Lung (tissue), 10 donors: ENCODE data around the gene FCGR1A. TPM values are rescaled to one million over a fixed set of nuclear protein-coding genes. Genes with fewer than 3 reads are reported as not detected.
"Not testable (repeated sequence)": the region's sequence is repeated elsewhere in the genome, so short reads cannot be mapped to it uniquely, and the experiment has no call there.

Experiments
- ATAC-seq: fragments of 200-7000 bp; cut with Tn5 transposase; one replicate; pipeline ENCODE4 v1.9.1; 2020; ENCODE audit warnings: moderate number of reproducible peaks; ENCODE audit not compliant: insufficient read depth, low FRiP score
- DNase-seq, 3 donors: peaks; one replicate each; pipeline ENCODE4 v3.0.0-alpha.2; 2013 to 2017
- H3K27ac ChIP-seq, 2 donors: one replicate each; pipeline ENCODE4 v1.5.1; 2013; ENCODE audit warnings: mild to moderate bottlenecking in 2 of 2, moderate library complexity in 2 of 2, control low read depth in 1 of 2, inconsistent platforms in 1 of 2, low read depth in 1 of 2, low read length in 1 of 2
- H3K27me3 ChIP-seq, 3 donors: one replicate each; pipeline ENCODE4 v1.5.1; 2013; ENCODE audit warnings: low read length in 2 of 3; ENCODE audit not compliant: control insufficient read depth in 3 of 3, insufficient read depth in 3 of 3
- H3K36me3 ChIP-seq, 4 donors: one replicate each; pipeline ENCODE4 v1.5.1; 2013; ENCODE audit warnings: low read length in 4 of 4, mild to moderate bottlenecking in 1 of 4, moderate library complexity in 1 of 4; ENCODE audit not compliant: control insufficient read depth in 4 of 4, insufficient read depth in 4 of 4
- H3K4me1 ChIP-seq, 5 donors: one replicate each; pipeline ENCODE4 v1.5.1; 2013; ENCODE audit warnings: low read length in 5 of 5, mild to moderate bottlenecking in 2 of 5, moderate library complexity in 1 of 5; ENCODE audit not compliant: control insufficient read depth in 5 of 5, insufficient read depth in 5 of 5
- H3K4me3 ChIP-seq: one replicate; pipeline ENCODE4 v1.5.1; 2013; ENCODE audit warnings: mild to moderate bottlenecking, control low read depth, moderate library complexity
- H3K9ac ChIP-seq, 2 donors: one replicate each; pipeline ENCODE4 v1.5.1; 2013; ENCODE audit warnings: low read length in 2 of 2, control low read depth in 1 of 2; ENCODE audit not compliant: insufficient read depth in 1 of 2
- H3K9me3 ChIP-seq, 4 donors: one replicate each; pipeline ENCODE4 v1.5.1; 2013; ENCODE audit warnings: low read length in 3 of 4, mild to moderate bottlenecking in 1 of 4, moderate library complexity in 1 of 4; ENCODE audit not compliant: control insufficient read depth in 4 of 4, insufficient read depth in 3 of 4
- WGBS, 2 donors: extraction: QIAGEN DNeasy Blood & Tissue Kit; methylation state at CpG; one replicate each; pipeline ENCODE4 v1.1.7; 2013; 5-methylcytosine and 5-hydroxymethylcytosine counted together
- polyA plus RNA-seq, 2 donors: library from polyadenylated mRNA; stranded (reverse); fragments of 200-250 nt; gene quantifications; one replicate each; pipeline ENCODE4 v1.2.1, GENCODE V29; 2013
- total RNA-seq, 2 donors: library from RNA; depleted of rRNA in 1 of 2; stranded (reverse); fragments of >200 nt in 1 of 2; gene quantifications; one replicate each; pipeline ENCODE4 v1.2.1, GENCODE V29; 2014 to 2021
- donor health status: Bipolar disorder and iron deficiency.
- donor health status: healthy.
- donor health status: DM: yes; HTN: yes; CAD: no.

The FCGR1A gene
- total and polyA plus RNA-seq, 4 donors: 11.5 to 94.4 (median 51.9) TPM

DNA sequence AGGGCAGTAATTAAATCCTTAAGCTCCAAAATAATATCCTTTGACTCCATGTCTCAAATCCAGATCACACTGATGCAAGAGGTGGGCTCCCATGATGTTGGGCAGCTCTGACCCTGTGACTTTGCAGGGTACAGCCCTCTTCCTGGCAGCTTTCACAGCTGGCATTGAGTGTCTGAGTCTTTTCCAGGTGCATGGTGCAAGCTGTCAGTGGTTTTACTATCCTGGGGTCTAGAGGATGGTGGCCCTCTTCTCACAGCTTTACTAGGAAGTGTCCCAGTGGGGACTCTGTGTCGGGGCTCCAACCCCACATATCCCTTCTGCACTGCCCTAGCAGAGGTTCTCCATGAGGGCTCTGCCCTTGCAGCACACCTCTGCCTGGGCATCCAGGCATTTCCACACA lies 16.3 kb upstream of the FCGR1A start:
- 75% methylated on average over 1 of the region's 1 CpG; no CpG with 5 or more reads in 1 of the 2 donors for WGBS, 2 donors
- not testable (repeated sequence) for H3K27me3 ChIP-seq, H3K4me1 ChIP-seq, H3K27ac ChIP-seq, ATAC-seq, H3K36me3 ChIP-seq, H3K4me3 ChIP-seq, DNase-seq, H3K9me3 ChIP-seq, H3K9ac ChIP-seq

- not testable (repeated sequence) for H3K4me3 ChIP-seq, H3K36me3 ChIP-seq, H3K9me3 ChIP-seq, ATAC-seq, H3K9ac ChIP-seq, H3K4me1 ChIP-seq, H3K27me3 ChIP-seq, DNase-seq, H3K27ac ChIP-seq
- no CpG with 5 or more reads among the region's 1 CpG for WGBS, 2 donors
Measured at GRCh38 chr1:149769216-149769615, 13.3 kb upstream of the FCGR1A start.

GRCh38 chr1:149770661-149771060 lies 11.8 kb upstream of the FCGR1A start:
- H3K4me3 ChIP-seq, ATAC-seq, H3K4me1 ChIP-seq, H3K9me3 ChIP-seq, H3K36me3 ChIP-seq, H3K27me3 ChIP-seq, DNase-seq, H3K9ac ChIP-seq, H3K27ac ChIP-seq: not testable (repeated sequence)
- WGBS, 2 donors: 38 to 64% methylated on average over 3 to 4 of the region's 4 CpGs

- 31 to 50% methylated on average over 1 of the region's 4 CpGs for WGBS, 2 donors
- not testable (repeated sequence) for H3K36me3 ChIP-seq, H3K27me3 ChIP-seq, H3K9ac ChIP-seq, DNase-seq, H3K9me3 ChIP-seq, H3K4me3 ChIP-seq, ATAC-seq, H3K4me1 ChIP-seq, H3K27ac ChIP-seq
Measured at GRCh38 chr1:149771653-149772425, 10.7 kb upstream of the FCGR1A start.

GRCh38 chr1:149775510-149776147 lies 6.9 kb upstream of the FCGR1A start:
- not testable (repeated sequence) for H3K27ac ChIP-seq, H3K9ac ChIP-seq, H3K4me3 ChIP-seq, H3K4me1 ChIP-seq, H3K9me3 ChIP-seq, H3K27me3 ChIP-seq, H3K36me3 ChIP-seq, ATAC-seq
- 17 to 28% methylated on average over 1 of the region's 3 CpGs for WGBS, 2 donors
- DNase-seq: peak in 2 of 3 donors; percentile 5

DNA sequence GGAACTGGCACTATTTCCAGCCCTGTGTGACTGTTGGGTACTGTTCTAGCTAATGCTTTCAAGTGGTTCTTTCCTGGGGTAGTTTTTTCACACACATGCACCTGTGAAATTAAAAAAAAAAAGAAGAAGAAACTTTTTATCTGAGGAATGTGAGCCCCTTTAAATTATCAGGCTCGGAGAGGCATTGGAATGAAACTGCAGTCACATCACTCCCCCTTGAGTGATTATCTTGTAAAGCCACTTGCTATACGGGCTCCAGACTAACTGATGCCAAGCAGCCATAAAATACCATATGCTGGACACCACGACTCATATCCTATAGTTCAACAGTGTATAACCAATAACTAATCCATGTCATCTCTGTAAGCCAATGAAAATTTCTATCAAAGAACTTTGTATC lies 5.4 kb upstream of the FCGR1A start:
- H3K4me1 ChIP-seq, H3K36me3 ChIP-seq, H3K27ac ChIP-seq, H3K9me3 ChIP-seq, DNase-seq, H3K27me3 ChIP-seq, H3K4me3 ChIP-seq, ATAC-seq, H3K9ac ChIP-seq: not testable (repeated sequence)
- 12 to 22% methylated on average over 1 of the region's 3 CpGs for WGBS, 2 donors

GRCh38 chr1:149778313-149778712 lies 4.2 kb upstream of the FCGR1A start:
- not testable (repeated sequence) for H3K9ac ChIP-seq, ATAC-seq, H3K36me3 ChIP-seq, DNase-seq, H3K4me3 ChIP-seq, H3K27me3 ChIP-seq, H3K27ac ChIP-seq, H3K9me3 ChIP-seq, H3K4me1 ChIP-seq
- 88 to 90% methylated on average over 1 of the region's 1 CpG for WGBS, 2 donors

DNA sequence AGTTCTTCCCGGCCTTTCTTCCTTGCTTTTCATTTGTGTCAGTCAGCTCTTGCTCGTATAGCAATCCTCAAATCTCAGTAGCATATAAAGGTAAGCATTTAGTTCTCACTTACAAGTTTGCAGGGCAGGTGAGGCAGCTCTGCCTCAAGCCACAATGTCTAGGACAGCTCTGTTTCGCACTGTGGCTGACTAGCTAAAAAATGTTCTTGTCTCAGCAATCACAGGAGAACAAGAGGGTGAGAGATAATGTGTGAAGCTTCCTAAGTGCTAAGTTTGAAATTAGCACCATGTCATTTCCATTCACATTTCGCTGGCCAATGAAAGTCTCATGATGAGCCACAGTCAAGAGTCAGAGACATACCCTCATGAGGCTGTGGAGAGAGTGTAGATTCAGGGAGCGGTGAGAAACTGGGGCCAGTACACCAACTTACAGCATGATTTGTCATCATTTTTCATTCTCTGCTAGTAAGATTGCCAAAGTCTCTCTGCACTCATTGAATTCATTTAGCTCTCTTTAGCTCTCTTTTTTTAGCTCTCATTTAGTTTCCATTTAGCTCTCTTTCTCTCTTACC lies 995 bp upstream of the FCGR1A start:
- not testable (repeated sequence) for H3K4me3 ChIP-seq, H3K27ac ChIP-seq, ATAC-seq, H3K9me3 ChIP-seq, H3K36me3 ChIP-seq, DNase-seq, H3K9ac ChIP-seq, H3K27me3 ChIP-seq, H3K4me1 ChIP-seq
- WGBS, 2 donors: 73 to 80% methylated on average over 4 to 5 of the region's 5 CpGs
